ENCODE measurements around the gene FGF9.

Gene FGF9

DNA sequence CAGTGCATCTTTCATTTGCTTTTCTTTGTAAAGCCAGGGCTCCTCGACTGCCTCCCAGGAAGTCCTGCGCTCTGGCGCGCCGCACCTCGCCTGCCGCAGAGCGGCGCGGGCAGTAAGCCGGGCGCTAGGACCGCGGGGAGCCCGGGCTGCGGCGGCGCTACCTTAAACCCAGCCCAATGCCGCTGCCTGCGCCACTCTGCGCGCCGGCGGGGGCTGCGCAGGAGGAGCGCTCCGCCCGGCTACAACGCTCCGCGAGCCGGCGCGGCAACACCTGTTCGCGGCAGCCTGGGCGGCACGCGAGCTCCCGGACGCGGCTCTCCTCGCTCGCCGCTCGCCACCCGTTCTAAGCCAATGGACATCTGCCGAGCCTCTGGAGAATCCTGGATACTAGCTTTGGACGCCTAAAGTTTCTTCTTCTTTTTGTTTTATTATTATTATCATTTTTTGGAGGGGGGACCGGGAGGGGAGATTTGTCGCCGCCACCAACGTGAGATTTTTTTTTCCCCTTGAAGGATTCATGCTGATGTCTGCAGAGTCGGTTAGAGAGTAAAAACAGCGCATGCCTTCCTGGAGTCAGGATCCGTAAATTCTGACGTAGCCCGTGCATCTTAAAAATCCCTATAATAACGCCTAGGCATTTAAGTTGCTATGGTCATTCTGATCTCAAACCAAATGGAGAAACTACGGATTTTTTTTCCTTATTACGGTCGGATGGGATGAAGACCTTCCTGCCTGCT, at the start of gene FGF9:
FGF9 (plus strand) TSS at position 191 of the 737 bp plus-strand sequence. CDS start 840 bp downstream, outside the sequence.
- DNase-seq (ENCODE audit: low spot score), result peak; percentile 64

DNA sequence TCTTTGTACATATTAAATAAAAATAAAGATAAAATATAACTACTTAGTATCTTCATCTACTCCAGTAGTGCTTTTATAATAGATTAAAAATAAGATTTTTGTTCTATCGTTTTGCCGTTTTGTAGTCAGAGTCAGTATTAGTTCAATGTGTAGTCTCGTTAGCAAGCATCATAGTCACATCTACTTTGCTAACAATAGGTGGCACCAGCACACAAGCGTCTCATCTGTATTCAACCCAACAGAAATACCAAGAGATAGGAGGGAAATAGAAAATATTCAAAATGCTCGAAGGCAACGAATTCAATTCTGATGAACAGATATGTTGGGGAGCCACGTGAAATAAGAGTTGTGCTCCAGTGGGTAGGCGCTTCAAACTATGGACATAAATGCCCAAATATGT, 45.5 kb upstream of the FGF9 start:
- no peak for DNase-seq (ENCODE audit: low spot score)

DNA sequence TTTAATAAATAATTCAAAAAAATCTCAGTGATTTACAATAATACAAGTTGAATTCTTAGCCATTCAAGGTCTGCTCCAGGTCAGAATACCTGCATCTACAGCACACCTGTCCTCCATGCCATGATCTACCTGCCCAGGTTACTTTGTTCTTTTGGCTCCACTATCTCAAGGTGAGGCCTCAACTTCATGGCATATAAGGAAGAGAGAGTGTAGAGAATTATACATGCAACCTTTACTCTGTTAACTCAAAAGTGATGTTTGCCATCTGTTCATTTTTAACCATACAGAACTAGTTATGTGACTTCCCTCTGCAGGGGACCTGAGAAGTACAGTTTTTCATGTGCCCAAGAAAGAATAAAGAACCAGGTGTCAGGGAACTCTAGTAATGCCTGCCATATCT, 38.7 kb upstream of the FGF9 start:
- no peak for DNase-seq (ENCODE audit: low spot score)

GRCh38 chr13:21636656-21637055, 34.2 kb upstream of the FGF9 start:
- DNase-seq (ENCODE audit: low spot score), result no peak

DNA sequence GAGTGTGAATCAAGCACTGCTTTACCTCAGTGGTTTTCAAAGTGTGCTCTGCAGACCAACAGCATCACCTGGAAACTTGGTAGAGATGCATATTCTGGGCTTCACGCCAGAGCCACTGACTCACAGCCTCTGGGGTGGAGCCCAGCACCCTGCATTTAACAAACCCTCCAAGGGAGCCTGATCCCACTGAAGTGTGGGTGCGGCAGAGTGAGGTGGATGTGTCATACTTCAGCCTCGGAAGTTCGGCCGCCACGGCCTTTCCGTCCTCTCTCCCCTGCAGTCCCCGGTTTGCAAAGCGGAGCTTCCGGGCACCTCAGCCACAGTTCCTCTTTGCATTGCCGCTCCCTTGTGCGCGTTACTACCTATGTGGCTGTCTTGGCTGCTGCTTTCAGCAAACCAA, 33.6 kb upstream of the FGF9 start:
- DNase-seq (ENCODE audit: low spot score), result no peak

GRCh38 chr13:21638319-21639282, 32.3 kb upstream of the FGF9 start:
- peak; percentile 13 for DNase-seq (ENCODE audit: low spot score)

DNA sequence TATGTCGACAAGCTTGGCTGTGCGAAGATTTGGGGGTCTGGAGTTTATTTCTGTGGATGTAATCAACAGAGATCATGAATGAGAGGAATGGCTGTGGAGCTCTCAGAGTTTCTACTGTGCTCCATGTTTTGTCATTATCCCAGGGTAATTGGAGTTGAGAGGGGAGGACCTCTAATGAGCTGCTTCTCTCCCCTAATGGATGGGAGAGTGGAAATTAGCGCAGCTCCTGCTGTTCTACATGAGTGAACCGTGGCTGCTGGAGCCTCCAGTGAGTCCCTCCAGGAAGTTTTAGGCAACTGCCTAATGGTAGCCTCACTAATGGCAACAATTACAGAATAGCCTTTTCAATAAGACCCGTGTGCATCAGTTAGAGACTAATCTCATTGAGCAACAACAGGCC, 31.3 kb upstream of the FGF9 start:
- DNase-seq (ENCODE audit: low spot score), result no peak

GRCh38 chr13:21641629-21642028, 29.2 kb upstream of the FGF9 start:
- DNase-seq (ENCODE audit: low spot score), result no peak

DNA sequence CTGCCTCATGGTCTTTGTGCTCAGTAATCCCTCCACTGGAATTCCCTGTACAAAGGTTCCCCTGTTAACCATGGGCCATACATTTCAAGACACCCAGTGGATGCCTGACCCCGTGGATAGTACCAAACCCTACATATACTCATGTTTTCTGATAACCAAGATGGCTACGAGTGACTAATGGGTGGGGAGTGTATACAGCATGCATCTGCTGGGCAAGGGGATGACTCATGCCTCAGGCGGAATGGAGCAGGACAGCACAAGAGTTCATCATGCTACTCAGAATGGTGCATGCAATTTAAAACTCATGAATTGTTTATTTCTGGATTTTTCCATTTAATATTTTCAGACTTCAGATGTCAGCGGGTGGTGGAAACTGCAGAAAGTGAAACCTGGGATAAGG, 13.3 kb upstream of the FGF9 start:
- DNase-seq (ENCODE audit: low spot score), result no peak

- DNase-seq (ENCODE audit: low spot score), result no peak
Measured at GRCh38 chr13:21659087-21659486, 11.8 kb upstream of the FGF9 start.

- no peak for DNase-seq (ENCODE audit: low spot score)
Measured at GRCh38 chr13:21661097-21661909, 9.6 kb upstream of the FGF9 start.

GRCh38 chr13:21663197-21663596, 7.7 kb upstream of the FGF9 start:
- DNase-seq (ENCODE audit: low spot score), result no peak

DNA sequence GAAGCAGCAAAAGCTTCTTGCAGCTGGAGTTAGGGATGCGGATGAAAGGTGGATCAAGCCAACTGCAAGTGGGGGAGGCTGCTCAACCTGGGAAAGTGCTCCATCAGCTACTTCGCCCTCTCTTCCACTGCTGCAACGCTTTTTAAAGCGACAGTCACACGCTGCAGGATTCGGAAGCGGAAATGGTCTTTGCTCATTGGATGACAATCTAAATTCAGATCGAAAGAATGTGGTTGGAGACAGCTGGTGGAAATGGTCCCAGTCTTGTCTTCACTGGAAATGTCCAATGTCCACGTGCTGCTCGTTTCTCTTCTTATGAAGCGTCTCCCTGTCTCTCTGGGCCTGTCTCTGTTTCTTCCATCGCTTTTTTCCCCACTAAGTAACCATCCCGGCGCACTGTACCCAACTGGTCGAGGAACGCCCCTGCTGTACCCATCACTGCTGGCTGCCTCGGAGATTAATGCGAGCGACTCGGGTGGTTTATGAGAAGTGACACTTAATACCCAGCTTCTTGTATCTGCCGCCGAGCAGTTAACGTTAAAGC, 2.1 kb upstream of the FGF9 start:
- no peak for DNase-seq (ENCODE audit: low spot score)

DNA sequence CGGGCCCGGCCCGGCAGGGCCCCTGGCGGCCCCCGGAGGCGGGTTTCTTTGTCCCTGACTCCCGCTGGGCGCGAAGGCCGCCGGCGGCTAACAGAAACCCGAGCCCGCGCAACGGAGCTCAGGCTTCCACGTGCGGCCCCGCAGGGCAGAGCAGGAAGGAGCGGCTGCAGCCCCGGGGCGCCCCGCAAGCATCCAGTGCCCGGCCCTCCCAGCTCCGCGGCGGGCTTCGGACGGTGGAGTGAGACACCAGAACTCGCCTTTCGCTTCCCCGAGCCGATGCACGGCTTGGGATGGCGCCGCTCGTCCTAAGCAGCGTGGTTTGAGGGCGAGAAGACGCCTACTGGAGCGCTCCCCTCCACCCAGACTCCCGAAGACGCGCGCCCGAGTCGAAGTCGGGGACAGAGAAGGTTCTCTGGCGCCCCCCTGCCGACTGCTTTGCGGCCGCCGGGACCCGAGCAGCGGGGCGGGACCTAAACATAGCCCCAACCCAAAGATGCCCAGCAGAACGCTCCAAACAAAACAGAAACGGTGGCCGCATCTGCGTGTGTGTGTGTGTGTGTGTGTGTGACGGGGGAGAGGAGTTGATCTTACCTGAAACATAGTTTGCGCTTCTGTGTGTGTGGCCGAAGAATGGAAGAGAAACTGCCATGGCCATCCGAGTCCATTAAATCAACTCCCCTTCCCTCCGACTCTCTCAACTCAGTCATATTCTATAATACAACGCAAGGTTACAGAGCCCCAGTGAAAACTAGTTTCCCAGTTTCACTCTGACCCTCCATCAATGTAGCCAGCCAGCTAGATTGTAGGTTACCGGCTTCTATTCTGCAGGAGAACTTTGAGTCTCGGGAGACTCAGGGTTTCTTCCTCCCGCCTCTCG, 629 bp upstream of the FGF9 start:
- no peak for DNase-seq (ENCODE audit: low spot score)

GRCh38 chr13:21671620-21672286, 880 bp downstream of the FGF9 start:
- DNase-seq (ENCODE audit: low spot score), result no peak

- no peak for DNase-seq (ENCODE audit: low spot score)
Measured at GRCh38 chr13:21672287-21672680, 1.4 kb downstream of the FGF9 start.

DNA sequence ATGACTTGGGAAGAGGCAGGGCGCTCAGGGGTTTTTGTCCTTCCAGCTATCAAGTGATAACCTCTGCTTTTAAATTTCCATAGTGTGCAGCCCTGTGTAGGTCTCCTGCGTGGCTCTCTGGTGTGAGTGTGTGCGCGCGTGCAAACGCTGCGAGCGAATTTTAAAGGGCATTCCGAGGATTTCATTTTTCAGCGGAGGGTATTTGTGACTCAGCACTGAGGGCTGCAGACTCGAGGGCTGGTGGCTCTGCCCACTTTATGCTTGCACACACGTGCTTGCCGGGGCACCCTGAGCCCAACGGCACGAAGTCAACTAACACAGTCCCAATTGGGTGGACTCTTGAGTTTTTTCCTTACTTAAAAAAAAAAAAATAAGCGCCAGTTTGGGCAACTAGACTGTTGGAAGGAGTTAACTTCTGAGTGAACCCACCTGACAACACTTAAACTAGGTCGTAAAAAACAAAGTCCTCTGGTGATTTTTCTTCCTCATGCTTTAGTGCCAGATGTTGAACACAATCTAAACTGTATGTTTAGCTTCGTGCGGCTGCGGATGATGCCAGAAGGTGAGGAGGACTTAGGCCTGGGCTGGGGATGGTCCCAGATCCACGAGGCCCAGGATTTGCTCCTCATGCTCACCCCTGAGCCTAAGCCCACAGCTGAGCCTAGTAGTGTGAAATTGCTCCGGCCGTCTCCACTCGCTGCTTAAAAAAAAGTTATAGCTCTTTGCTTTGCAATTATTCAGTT, 2.1 kb downstream of the FGF9 start:
- DNase-seq (ENCODE audit: low spot score), result no peak

GRCh38 chr13:21673539-21673788, 2.6 kb downstream of the FGF9 start:
- DNase-seq (ENCODE audit: low spot score), result no peak

DNA sequence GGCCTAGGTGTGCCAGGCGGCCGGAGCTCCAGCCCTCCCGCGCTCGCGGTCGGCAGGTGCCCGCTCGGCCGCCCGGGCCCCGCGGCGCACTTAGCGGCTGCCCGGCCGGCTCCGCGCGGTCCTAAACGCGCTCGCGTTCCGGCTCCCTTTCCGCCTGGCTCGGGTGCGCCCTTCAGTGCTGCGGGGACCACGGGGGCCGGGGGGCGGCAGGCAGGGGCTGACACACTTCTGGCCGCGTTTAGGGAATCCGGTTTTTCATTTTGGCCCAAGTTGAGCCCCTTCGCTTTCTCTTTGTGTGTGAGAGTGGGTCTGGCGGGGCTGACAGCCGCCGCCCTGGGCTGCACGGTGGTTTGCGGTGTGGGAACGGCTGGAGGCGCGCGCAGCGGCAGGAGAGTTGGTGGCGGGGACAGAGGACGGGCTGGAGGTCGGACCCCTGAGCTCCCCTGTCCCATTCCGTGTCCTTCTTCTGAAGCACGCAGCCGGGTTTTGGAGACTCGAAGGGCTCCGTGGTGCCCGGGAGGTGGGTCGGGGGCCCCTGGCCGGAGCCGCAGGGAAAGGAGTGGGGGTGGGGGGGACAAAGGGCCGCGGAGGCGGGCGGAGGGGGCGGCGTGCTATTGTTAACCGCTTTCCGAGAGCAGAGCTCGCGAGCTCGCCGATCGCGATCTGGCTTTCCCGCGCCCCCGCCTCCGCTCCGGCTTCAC, 3.1 kb downstream of the FGF9 start:
- DNase-seq (ENCODE audit: low spot score), result no peak
